A673 (cell line): Measurements from ENCODE around the gene RGS3. TPM values are rescaled to one million over a fixed set of nuclear protein-coding genes. Genes with fewer than 3 reads are reported as not detected.

ENCODE experiments used
- BruUV-seq: library from RNA; stranded (reverse); fragments of 400-500 nt; replicated peaks from 2 replicates; lab custom pipeline; 2021; lab: Mats Ljungman, UMichigan
- CTCF ChIA-PET: fragments of 300-600 bp; sonication (Branson Sonifier 250); formaldehyde crosslinking; loops from one replicate; lab custom pipeline; 2022; ENCODE audit warnings: antibody characterized with exemption; lab: Charles Lee
- POLR2A ChIA-PET: fragments of 300-600 bp; sonication (Branson Sonifier 250); formaldehyde crosslinking; loops from one replicate; lab custom pipeline; 2022; ENCODE audit warnings: antibody characterized with exemption; ENCODE audit not compliant: low non-redundant PET; lab: Charles Lee
- DNase-seq: peaks from one replicate; pipeline ENCODE4 v3.0.0-alpha.2; 2015; ENCODE audit warnings: low spot score
- H3K27ac ChIP-seq: fragments of 200-600 bp; sonication (generic); 2 replicates; pipeline ENCODE4 v1.5.1; 2016; ENCODE audit warnings: mixed run types, low read depth, mild to moderate bottlenecking, mixed read lengths, antibody characterized with exemption, low read length; ENCODE audit not compliant: poor library complexity, severe bottlenecking
- H3K27me3 ChIP-seq: fragments of 200-600 bp; sonication (generic); replicated peaks from 2 replicates; pipeline ENCODE4 v1.6.1; 2017; ENCODE audit warnings: mixed run types, low read depth, mild to moderate bottlenecking, mixed read lengths, antibody characterized with exemption, low read length; ENCODE audit not compliant: insufficient read depth, poor library complexity
- H3K36me3 ChIP-seq: fragments of 200-600 bp; sonication (generic); 2 replicates; pipeline ENCODE4 v1.6.1; 2016; ENCODE audit warnings: mixed run types, mild to moderate bottlenecking, mixed read lengths, antibody characterized with exemption, low read length; ENCODE audit not compliant: insufficient read depth, poor library complexity, severe bottlenecking
- H3K4me1 ChIP-seq: fragments of 200-600 bp; sonication (generic); 2 replicates; pipeline ENCODE4 v1.6.1; 2017; ENCODE audit warnings: mixed run types, mild to moderate bottlenecking, mixed read lengths, antibody characterized with exemption, low read length; ENCODE audit not compliant: insufficient read depth, poor library complexity, severe bottlenecking
- H3K4me3 ChIP-seq: fragments of 200-600 bp; sonication (generic); 2 replicates; pipeline ENCODE4 v1.5.1; 2016; ENCODE audit warnings: low read depth, mixed run types, mild to moderate bottlenecking, mixed read lengths, low read length; ENCODE audit not compliant: poor library complexity, severe bottlenecking
- H3K9me3 ChIP-seq: fragments of 200-600 bp; sonication (generic); 2 replicates; pipeline ENCODE4 v1.6.1; 2016; ENCODE audit warnings: mixed run types, low read depth, mild to moderate bottlenecking, mixed read lengths, antibody characterized with exemption, low read length; ENCODE audit not compliant: poor library complexity, severe bottlenecking
- CTCF ChIP-seq: fragments of 300-800, 200-600 bp; sonication (generic); conservative IDR thresholded peaks from 2 replicates; pipeline ENCODE4 v1.5.1; 2017; ENCODE audit warnings: low read depth, mild to moderate bottlenecking, antibody characterized with exemption, low read length, moderate library complexity, mixed read lengths
- EZH2 ChIP-seq: fragments of 200-600 bp; sonication (generic); IDR thresholded peaks from 2 replicates; pipeline ENCODE4 v1.6.1; 2017; ENCODE audit warnings: borderline replicate concordance, low read depth, mild to moderate bottlenecking, mixed read lengths, antibody characterized with exemption, low read length; ENCODE audit not compliant: poor library complexity, severe bottlenecking
- intact Hi-C: fragments of 100-400 bp; cut with micrococcal nuclease; formaldehyde crosslinking; loops from one replicate; pipeline ENCODE4 v1.10.0; 2022; ENCODE audit not compliant: unreplicated experiment
- total RNA-seq: library from RNA; stranded (reverse); gene quantifications from 2 replicates; pipeline ENCODE4 v1.2.3, GENCODE V29; 2021

RGS3 gene
- total RNA-seq, 1 experiment from 2014 or later = 19.2 TPM

GRCh38 chr9:113608082-113608685 lies 144.7 kb downstream of the RGS3 start:
- H3K4me3 ChIP-seq = no peak overlapping the region
- H3K9me3 ChIP-seq = no peaks in the 10 kb centered on the region
- no TSS peak for BruUV-seq
- no peaks in the 10 kb centered on the region for H3K27me3 ChIP-seq
- no peak overlapping the region for H3K27ac ChIP-seq
- DNase-seq = no peak
- TF ChIP-seq EZH2 (no peak), CTCF (no peak)
- intact Hi-C loops = no loop called here
- ChIA-PET POLR2A (no interaction called here), CTCF (no interaction called here)
- no peaks in the 10 kb centered on the region for H3K36me3 ChIP-seq
- peaks cover 8% of the 10 kb centered on the region for H3K4me1 ChIP-seq

- H3K27me3 ChIP-seq = no peaks in the 10 kb centered on the region
- no peaks in the 10 kb centered on the region for H3K36me3 ChIP-seq
- CTCF ChIA-PET = no interaction called here
- H3K4me1 ChIP-seq = peaks cover under 1% of the 10 kb centered on the region
- no peak overlapping the region for H3K4me3 ChIP-seq
- DNase-seq = no peak
- intact Hi-C loops = no loop called here
- BruUV-seq = no TSS peak
- H3K27ac ChIP-seq = no peak overlapping the region
- TF ChIP-seq EZH2 (no peak), CTCF (no peak)
- POLR2A ChIA-PET = no interaction called here
- H3K9me3 ChIP-seq = no peaks in the 10 kb centered on the region
Measured at GRCh38 chr9:113609562-113610318, 146.2 kb downstream of the RGS3 start.

GRCh38 chr9:113611461-113612215 lies 148.1 kb downstream of the RGS3 start:
- no TSS peak for BruUV-seq
- Histone ChIP-seq H3K27me3 (no peaks in the 10 kb centered on the region), H3K4me1 (peaks cover 13% of the 10 kb centered on the region), H3K4me3 (no peak overlapping the region), H3K9me3 (no peaks in the 10 kb centered on the region), H3K27ac (no peak overlapping the region), H3K36me3 (no peaks in the 10 kb centered on the region)
- TF ChIP-seq EZH2 (no peak), CTCF (no peak)
- ChIA-PET CTCF (interaction anchor here (0.6 kb wide), 1 partner anchor 369 kb away, joined by 3 read pairs; no protein-coding TSS in a partner anchor), POLR2A (no interaction called here)
- no peak for DNase-seq
- intact Hi-C loops = no loop called here
